ENCODE data around the gene RFFL. TPM values are rescaled to one million over a fixed set of nuclear protein-coding genes. Genes with fewer than 3 reads are reported as not detected.

The RFFL gene
- total RNA-seq, 3 donors from 2014 or later = 45.2 to 69.1 (median 64.1) TPM

DNA sequence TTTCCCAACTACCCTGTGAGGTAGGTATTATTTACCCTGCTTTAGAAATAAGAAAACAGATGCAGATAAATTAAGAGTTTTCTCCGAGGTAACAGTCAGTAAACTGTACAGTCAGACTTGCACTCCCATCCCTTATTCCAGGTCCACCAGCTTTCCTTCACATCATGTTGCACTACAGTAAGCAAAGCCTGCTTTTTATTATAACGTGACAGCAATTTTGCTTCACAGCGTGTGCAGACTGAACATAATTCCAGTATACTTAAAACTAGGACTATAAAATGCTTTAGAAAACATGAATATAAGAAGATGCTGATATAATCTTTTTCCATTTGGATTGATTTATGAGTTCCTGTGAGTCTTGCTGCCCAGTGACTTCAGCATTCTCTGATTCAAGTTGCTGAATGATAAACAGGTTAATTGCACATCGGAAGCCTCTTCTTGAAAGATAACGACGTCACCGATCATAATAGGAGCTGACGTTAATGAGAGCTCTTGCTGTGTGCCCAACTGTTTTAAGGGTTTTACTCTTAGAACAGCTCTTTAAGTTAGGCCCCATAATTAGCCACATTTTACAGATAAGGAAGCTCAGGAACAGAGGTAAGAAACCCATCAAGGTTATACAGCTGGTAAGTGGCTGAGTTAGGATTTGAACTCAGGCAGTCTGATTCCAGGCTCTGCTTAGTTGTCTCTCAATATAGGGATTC is 81.8 kb downstream of the RFFL start:
- Histone ChIP-seq H3K36me3 (ENCODE audit: low read depth) (no peaks in the 10 kb centered on the region), H3K4me1 (ENCODE audit: low read depth) (peaks cover 16% of the 10 kb centered on the region), H3K9me3 (no peaks in the 10 kb centered on the region), H3K4me3 (no peak overlapping the region)
- no peak for DNase-seq
- intact Hi-C loops (cut with DNase I, micrococcal nuclease) = no loop called here
- ATAC-seq = no peak
- no peak for TF ChIP-seq CTCF (IDR thresholded peaks at IDR 0.05)

DNA sequence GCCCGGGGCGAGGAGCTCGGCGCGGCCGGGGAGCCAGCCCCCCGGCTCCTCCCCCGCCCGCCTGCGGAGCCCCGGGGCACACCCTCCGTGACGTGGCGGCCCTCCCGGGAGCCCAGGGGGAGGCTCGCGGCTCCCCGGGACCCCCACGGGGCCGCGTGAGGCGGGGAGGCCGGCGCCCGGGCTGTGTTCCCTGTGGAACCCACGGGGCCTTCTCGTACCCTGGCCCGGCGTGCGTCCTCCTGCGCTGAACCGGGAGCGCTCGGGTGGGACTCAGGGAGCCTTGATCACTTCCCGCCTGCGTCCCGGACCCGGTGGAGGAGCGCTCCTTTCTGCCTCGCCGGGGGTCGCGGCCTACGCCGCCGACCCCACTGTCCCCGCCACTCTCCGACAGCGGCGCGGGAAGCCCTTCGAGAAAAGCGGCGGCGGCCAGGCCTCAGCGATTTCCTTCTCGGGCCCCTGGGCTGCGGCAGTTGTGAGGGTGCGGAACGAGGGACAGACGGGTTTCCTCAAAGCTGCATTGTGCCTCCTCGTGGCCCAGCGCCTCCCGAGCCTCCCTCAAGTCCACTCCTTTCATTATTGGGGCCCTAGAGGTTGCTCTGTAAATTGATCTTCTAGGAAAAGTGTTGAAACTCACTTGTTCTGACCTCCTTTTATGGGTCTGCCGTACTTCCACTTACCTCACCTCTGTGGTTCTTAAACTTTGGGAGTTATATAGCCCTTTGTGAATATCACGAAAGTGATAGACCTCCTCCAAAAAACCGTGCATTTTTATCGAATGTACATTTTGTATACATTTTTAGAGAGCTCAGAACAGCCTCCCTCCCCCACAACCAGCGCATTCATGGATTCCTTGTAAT is 82.6 kb downstream of the RFFL start:
- Histone ChIP-seq H3K4me1 (ENCODE audit: low read depth) (peaks cover 16% of the 10 kb centered on the region), H3K36me3 (ENCODE audit: low read depth) (no peaks in the 10 kb centered on the region), H3K9me3 (no peaks in the 10 kb centered on the region), H3K4me3 (peak overlapping the region; percentile 62)
- DNase-seq (peak; percentile 75 to 86 (median 86)), ATAC-seq (peak; percentile 93)
- intact Hi-C loops (cut with DNase I, micrococcal nuclease) = no loop called here
- TF ChIP-seq CTCF (IDR thresholded peaks at IDR 0.05) = no peak

DNA sequence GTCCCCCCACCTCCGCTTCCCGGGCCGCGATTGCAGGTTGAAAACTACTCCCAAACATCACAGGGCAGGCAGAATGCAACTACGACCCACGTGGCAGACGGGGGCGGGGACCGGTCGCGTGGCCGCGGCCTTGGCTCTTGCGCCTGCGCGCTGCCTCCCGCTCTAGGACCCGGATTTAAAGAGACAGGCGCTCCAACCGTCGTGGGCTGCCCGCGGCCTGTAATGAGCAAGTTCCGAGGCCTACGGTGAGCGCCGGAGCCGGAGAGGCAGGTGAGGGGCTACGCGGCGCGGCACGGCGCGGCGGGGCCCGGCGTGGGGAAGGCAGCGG is 83.2 kb downstream of the RFFL start, which contains the start of gene LIG3:
TSS of gene LIG3 (plus strand) at position 160 of the 328 bp plus-strand sequence. CDS start 2,494 bp downstream, outside the sequence.
- DNase-seq (peak; percentile 96 to 97 (median 96)), ATAC-seq (peak; percentile 93)
- Histone ChIP-seq H3K9me3 (no peaks in the 10 kb centered on the region), H3K4me3 (peak within 1 kb of the TSS; percentile 62), H3K4me1 (ENCODE audit: low read depth) (peaks cover 16% of the 10 kb centered on the region), H3K36me3 (ENCODE audit: low read depth) (no peaks in the 10 kb centered on the region)
- no peak for TF ChIP-seq CTCF (IDR thresholded peaks at IDR 0.05)
- intact Hi-C loops (cut with DNase I, micrococcal nuclease) = no loop called here

- Histone ChIP-seq H3K4me3 (no peak overlapping the region), H3K36me3 (ENCODE audit: low read depth) (no peaks in the 10 kb centered on the region), H3K9me3 (no peaks in the 10 kb centered on the region), H3K4me1 (ENCODE audit: low read depth) (peaks cover 16% of the 10 kb centered on the region)
- no peak for ATAC-seq
- no peak for DNase-seq
- intact Hi-C loops (cut with DNase I, micrococcal nuclease) = no loop called here
- TF ChIP-seq CTCF (IDR thresholded peaks at IDR 0.05) = no peak
Observed at GRCh38 chr17:34979650-34980352, 83.7 kb downstream of the RFFL start.

DNA sequence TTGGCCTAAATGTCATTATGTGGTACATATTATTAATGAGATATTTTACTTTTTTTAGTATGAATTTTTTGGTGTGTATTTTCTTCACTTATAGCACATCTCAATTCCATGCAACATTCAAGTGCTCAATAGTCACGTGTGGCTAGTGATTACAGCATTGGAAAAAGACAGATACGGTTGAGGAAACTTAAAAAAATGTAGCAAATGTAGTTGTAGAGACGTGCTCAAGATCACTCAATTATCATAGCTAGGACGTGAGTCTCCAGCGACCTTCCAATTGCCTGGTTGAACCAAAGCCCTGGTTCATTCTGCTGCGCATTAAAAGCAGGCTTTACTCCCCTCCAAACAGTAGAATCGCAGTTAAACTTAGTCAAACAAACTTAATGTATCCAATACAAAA is 84.4 kb downstream of the RFFL start:
- no peak for ATAC-seq
- Histone ChIP-seq H3K36me3 (ENCODE audit: low read depth) (no peaks in the 10 kb centered on the region), H3K9me3 (no peaks in the 10 kb centered on the region), H3K4me3 (no peak overlapping the region), H3K4me1 (ENCODE audit: low read depth) (peaks cover 16% of the 10 kb centered on the region)
- intact Hi-C loops (cut with DNase I, micrococcal nuclease) = no loop called here
- DNase-seq = no peak
- no peak for TF ChIP-seq CTCF (IDR thresholded peaks at IDR 0.05)

Data from mucosa of descending colon (tissue), 3 donors.